ENCODE data around the gene SMKR1. TPM values are rescaled to one million over a fixed set of nuclear protein-coding genes. Genes with fewer than 3 reads are reported as not detected.
"Not testable (repeated sequence)": the region's sequence is repeated elsewhere in the genome, so short reads cannot be mapped to it uniquely, and the experiment has no call there.

Gene SMKR1
- polyA plus RNA-seq, 12 donors, result 0.15 to 1.1 (median 0.73) TPM; not detected in 5

DNA sequence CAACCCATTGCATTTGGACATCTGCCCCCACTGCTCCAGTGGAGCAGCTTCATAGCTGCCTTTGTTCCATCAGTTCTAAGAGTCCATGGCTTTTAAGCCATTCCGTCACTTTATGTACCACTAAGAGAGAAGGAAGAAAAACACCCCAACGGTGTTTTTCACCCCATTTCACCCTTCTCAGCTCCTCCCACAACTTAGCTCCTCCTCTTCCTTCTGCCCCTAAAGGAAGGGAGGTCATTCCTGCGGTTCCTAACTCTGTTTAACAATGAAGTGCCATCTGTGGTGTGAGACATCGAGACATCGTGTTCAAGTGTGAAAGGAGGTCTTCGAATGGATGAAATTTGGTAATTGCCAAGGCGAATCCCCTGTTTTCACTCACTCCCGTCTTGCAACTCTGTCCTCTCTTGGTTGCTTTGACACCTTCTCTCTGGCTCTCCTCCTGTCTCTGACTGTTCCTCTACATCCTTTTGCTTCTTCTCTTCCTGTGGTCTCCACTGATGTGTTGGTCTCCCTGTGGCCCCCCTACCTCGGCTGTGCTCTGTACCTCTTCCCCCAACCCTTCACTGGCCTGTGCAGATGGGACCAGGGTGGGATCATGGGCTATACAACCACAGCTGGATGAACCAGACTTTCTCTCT, 23.0 kb downstream of the SMKR1 start:
- DNase-seq, result no peak

DNA sequence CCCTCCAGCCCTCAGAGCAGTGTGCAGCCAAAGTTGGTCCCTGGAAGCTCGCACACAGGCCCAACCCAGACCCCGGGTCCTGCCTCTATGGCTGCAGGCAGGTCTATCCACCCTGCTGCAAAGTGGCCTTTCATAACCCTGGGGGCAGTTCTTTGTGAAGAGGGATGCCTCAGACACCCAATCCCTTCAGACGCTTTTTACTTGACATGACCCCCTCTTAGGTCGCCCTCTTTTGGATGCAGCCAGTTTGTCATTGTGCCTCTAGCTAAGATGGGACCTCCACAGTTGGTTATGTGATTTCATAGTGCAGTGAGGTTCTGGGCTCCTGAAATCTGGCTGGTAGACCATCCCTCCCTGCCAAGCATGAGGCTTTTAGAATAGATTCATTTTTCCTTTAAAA, 27.3 kb downstream of the SMKR1 start:
- no peak for DNase-seq

DNA sequence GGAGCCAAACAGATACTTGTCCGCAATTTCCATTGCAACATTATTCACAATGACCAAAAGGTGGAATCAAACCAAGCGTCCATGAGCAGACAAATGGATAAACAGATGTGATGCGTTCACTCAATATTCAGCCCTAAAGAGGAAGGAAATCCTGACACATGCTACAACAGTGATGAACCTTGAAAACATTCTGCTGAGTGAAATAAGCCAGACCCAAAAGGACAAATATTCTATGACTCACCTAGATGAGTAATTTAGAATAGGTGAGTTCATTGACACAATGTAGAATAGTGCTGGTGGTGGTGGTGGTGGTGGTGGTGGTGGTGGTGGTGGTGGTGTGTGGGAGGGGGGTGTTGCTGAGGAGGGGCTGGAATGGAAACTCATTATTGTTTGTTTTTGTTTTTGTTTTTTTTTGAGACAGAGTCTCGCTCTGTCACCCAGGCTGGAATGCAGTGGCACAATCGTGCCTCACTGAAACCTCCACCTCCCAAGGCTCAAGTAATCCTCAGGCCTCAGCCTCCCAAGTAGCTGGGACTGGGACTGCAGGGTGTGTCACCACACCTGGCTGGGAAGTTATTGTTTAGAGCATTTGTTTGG, 28.6 kb downstream of the SMKR1 start:
- peak; percentile 8 for DNase-seq

DNA sequence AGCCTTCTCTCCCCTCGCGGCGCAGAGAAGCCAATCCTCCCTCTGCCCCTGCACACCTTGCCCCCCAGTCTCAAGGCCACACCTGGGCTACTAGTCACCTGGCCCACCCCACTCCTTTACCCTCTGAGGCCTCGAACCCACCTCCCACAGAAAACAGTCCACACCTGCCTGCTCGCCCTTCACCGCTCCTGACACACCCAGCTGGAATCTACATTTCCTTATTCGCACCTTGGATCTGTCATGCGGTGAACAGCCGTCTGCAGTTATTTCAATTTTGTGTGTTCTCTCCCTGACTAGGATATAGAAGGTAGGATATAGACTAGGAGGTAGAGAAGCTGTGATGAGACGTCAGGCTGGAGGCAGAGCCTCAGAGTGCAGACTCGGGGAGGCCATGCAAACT, 29.4 kb downstream of the SMKR1 start:
- DNase-seq, result no peak

DNA sequence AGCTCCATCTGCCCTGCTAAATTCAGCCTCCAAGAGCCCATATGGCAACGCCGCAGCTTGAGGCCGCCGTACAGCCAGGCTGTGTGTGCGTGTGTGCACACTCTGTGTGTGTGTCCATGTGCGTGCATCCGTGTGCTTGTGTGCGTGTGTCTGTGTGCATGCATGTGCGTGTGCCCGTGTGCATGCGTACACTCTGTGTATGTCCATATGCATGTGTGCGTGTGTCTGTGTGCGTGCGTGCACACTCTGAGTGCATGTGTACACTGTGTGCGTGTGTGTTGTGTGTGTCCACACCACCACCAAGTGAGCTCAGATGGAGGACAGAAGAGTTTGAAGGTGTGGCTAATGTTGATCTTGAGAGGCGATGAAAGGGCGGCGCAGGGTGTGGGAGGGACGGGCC, 30.0 kb downstream of the SMKR1 start:
- no peak for DNase-seq

DNA sequence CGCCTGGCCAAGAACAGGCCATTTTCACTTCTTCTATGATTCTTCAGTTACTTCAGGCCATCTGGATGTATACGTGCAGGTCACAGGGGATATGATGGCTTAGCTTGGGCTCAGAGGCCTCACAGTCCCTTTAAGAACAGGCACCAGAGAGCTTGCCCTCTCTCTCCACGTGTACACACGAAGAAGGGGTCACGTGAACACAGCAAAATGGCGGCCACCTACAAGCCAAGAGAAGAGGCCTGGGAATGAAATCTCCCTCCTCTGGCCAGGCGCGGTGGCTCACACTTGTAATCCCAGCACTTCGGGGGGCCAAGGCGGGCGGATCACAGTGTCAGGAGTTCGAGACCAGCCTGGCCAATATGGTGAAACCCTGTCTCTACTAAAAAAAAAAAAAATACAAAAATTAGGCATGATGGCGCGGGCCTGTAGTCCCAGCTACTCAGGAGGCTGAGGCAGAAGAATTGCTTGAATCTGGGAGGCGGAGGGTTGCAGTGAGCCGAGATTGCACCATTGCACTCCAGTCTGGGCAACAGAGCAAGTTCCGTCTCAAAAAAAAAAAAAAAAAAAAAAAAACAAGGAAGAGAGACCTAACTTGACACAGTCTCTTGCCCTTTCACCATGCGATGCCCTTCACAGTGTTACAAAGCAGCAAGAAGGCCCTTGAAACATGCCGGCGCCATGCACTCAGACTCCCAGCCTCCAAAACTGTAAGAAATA, 32.4 kb downstream of the SMKR1 start:
- DNase-seq, result not testable (repeated sequence)

DNA sequence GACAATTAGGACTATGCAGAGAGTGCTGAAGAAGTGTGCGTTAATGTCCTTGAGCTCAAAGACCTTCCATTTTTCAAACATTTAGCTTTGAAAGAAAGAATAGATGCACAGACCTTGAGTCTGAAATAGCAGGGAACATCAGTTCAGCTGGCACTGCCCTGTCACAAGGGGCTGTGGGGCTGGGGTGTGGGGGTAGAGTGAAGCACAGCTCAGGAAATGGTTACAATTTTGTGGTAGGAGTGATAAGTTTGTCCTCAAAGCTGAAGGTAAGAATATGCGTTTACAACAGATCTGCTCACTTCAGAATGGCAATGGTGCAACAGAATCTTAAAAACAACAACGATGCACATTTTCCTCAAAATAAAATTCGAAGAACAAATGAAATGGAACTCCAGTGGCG, 33.6 kb downstream of the SMKR1 start:
- no peak for DNase-seq

DNA sequence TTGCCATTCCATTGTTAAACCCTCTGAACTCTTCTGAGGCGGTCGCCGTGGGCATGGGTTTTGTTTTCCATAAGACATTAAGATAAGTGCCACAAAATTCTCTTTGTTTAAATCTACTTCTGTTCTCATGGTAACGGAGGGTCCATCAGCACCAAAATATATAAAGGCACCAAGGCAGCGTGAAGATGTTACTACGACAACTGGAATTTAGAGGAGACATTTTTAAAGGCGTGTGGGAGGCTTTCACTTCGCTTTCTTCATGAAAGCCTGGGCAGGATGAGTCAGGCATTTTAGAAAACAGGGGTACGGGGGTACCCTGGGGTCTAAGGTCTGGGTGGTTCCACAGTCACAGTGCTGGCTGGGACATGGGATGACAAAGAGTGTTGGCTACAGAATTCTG, 34.0 kb downstream of the SMKR1 start:
- DNase-seq, result no peak

DNA sequence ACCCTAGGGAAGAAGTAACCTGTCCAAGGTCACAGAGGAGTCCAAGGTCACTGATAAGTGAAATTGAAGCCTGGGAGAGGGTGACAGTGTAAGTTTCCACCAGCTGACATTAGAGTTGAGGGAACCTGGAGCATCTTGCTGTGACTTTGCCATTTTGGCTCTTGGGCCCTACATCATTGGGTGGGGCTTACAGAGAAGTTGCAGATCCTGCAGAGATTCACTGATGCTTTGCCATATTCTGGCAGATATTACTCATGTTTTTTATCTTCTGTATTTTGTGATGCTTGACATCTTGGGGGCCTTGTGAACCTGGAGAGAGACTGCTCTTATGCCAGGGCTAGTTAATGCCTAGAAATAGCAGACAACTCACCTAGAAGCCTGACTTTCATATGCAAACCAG, 36.5 kb downstream of the SMKR1 start:
- no peak for DNase-seq

DNA sequence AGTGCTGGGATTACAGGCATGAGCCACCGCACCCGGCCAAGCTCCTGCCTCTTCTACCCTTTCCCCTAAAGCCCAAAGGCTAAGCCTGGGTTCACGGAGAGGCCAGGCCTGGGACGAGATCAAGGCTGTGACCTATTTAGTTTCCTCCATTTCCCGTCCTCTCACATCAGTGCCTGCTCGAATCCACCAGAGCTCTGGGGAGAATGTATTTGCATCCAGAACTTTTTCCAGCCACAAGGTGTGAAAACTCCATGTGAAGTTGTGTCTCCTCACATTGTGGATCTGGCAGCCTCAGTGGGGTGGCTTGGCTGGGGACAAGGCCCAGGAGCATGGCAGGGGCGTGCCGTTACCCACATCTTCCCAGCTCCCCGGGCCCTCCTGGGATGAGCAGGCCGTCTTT, 38.0 kb downstream of the SMKR1 start:
- DNase-seq, result no peak

DNA sequence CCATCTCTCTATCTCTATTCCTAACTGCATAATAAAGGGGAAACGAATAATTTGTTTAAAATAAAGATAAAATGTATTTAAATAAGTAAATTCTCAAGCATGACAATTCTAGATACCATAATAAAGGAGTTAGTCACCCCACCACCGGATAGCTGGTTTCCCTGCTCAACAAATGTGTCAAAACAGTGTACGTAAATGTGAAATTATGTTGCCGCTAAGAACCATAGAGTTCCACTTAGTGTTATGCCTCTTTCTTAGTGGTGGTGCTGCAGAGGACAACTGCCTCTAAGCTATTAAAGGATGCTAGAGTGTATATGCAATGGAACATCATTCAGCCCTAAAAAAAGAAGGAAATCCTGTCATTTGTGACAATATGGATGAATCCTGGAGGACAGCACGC, 42.4 kb downstream of the SMKR1 start:
- DNase-seq, result no peak

DNA sequence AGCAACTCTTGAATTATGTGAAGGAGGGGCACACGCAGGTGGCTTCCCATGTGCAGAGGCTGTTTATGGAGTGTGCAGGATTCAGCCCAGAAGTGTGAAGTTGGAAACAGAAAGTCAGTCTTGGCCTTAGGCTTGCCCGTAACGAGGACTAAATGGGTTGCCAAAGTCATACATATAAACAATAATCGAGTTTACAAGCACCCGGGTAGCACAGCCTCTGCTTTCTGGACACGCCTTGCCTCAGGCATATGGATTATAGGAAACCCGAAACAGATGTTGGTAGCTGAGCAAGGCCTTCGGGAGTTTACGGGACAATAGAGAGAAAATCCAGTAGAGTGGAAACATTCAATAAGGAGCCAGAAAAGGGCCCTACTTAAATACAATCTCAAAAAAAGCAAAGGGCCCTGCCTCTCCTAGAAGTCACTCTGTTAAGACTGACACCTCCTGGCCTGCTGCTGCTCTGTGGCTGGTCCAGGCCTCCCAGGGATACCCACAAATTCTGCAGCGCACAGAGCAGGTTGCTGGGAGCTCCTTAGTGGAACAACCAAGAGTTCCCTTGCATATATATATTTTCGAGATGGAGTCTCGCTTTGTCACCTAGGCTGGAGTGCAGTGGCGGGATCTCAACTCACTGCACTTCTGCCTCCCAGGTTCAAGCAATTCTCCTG, 48.5 kb downstream of the SMKR1 start:
- peak; percentile 59 for DNase-seq

DNA sequence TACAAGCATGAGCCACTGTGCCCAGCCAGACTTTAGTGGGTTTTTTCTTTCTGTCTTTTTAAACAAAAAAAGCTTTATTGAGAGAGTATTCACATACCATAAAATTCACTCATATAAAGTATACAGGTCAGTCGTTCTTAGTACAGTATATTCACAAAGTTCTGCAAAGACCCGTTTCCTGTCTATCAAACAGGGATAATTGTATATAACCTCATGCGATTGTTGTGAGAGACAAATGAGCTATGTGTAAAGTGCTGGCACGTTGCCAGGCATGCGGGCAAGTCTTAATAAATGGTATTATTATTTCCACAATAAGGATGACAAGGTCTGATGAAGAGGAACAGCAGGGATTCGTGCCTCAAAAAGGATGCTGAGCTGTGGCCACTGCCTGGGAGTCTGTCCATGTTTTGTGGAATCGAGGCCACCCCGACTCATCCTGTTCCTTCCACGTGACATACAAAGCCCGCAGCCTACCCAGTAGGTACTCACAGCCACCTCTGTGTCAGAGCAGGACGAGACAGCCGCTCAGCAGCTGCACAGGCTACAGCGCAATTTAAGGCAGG, 51.6 kb downstream of the SMKR1 start:
- DNase-seq, result no peak

DNA sequence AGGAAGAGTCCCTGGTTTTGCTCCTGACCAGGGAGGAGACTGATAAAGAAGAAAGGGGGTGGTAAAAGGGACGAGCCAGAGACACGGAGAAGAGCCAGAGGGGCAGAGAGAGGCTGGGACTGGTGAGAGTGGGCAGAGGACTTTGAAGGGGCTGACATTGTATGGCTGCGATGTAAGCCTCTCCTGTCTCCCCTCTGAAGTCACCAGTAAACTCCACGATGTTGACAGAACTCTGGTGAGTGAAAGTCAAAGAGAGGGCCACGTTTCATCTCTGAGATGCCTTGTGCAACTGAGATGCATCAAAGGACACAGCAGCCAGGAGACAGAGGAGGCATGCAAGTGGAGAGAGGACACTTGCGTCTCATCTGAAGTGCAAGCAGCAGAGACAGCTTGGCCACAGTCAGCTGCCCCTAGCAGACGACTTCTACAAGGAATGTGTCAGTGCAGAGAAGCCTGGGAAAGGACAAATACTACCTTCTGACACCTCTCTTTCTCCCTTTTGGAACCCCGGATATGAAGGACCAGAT, 54.3 kb downstream of the SMKR1 start:
- no peak for DNase-seq

DNA sequence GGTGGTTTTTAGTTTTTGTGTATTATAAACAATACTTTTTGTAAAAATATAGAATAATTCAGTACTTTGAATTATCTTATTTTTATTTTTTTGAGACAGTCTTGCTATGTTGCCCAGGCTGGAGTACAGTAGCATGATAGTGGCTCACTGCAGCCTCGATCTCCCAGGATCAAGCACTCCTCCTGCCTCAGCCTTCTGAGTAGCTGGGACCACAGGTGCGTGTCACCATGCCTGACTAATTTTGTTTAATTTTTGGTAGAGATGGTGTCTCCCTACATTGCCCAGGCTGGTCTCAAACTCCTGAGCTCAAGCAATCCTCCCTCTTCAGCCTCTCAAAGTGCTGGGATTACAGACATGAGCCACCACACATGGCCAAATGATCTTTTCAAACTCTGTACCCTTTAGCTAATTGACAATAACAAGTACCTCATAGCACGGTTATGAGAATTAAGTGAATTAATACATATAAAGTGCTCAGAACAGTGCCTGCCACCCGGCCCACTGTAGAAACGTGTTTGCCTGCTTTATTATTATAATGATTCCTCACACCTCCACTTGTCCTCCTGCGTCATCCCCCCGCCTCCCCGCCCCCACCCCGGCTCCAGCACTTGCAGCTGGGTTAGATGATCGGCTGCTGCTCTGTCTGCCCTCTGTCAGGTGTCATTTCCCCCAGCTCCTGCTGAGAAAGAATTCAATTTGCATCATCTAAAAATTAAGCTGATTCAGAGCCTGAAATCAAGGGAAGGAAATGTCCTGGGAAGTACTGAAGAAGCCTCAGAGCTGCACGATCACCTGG, 55.6 kb downstream of the SMKR1 start:
- DNase-seq, result no peak

DNA sequence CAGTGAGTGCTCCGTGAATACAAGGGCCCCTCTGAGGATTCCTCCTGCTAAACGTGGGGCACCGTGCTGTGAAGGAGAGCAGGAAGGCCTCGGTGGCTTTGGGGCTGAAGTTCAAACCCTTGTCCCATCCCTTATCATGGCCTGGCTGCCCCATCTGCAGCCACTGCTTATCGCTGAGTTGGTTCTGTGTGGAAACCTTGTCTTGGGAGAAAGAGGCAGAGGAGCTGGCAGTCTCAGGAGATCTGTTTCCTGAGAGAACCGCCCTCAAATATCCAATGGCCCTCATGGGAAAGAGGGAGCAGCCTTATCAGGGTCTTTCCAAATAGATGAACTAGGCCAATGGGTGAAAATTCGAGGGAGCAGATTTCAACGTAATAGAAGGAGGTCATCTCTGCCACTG, 57.2 kb downstream of the SMKR1 start:
- DNase-seq, result no peak

DNA sequence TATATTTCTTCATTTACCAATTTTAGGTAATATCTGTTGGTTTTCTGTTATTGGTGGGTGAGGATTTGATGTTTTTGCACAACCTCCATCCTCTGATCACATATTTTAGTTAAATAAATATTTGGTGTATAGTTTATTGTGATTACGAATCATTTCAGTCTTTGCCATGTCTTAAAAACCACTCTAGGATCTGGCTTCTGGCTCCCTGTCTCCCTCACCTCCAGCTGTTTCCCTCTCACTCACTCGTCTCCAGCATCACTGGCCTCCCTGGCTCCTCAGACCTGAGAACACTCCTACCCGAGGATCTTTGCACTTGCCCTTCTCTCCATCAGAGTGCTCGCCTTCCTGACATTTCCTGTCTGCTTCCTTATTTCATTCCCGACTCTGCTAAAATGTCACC, 58.5 kb downstream of the SMKR1 start:
- no peak for DNase-seq

DNA sequence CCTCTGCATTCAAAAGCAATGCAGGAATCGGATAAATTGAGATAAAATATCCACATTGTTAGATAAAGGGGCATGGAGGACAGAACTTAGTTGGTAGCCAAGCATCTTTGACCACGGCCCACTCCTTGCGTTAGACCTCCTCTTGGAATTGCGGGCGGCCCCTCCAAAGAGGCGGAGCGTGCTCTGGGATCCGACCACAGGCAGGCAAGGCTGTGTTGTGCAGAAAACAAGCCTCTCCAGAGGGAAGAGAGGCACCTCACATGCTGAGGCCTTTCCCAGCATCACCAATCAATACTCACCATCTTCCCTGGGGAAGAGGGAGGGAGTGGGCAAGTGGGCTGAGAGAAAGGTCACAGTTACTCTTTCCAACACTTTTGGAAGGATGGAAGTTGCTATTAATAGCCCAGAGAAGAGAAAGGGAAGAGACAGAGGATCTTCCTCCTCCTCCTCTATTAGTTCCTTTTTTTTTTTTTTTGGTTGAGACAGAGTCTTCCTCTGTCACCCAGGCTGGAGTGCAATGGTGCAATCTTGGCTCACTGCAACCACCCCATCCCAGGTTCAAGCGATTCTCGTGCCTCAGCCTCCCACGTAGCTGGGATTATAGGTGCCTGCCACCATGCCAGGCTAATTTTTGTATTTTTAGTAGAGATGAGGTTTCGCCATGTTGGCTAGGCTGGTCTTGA, 59.5 kb downstream of the SMKR1 start:
- DNase-seq, result no peak

Data from muscle of arm (tissue), 12 donors.